ENCODE data around the gene INPP4A.

Gene INPP4A

DNA sequence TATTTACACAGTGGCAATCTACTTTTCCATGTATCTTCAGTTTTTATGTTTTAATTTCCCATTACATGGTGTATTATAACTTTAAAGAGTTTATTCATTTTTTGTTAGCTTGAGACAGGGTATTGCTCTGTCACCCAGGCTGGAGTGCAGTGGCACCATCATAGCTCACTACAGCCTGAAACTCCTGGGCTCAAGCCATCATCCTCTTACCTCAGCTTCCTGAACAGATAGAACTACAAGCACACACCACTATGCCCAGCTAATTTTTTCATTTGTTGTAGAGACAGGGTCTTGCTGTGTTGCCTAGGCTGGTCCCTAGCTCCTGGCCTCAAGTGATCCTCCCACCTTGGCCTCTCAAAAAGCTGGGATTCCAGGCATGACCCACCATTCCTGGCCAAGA lies 96.8 kb downstream of the INPP4A start:
- Histone ChIP-seq H3K4me1 (ENCODE audit: control insufficient read depth, insufficient read depth, low read length) (no peaks in the 10 kb centered on the region), H3K36me3 (ENCODE audit: control insufficient read depth in 2 of 2, insufficient read depth in 1 of 2, low read length in 2 of 2) (peaks cover 11 to 76% of the 10 kb centered on the region in 2 experiments; a peak in 2 of 3 replicates), H3K4me3 (ENCODE audit: low read depth, low read length) (no peak overlapping the region), H3K27ac (ENCODE audit: extremely low read depth, low read depth, low read length) (no peak overlapping the region), H3K9me3 (ENCODE audit: control insufficient read depth, insufficient read depth, low read depth, low read length) (no peaks in the 10 kb centered on the region)
- TF ChIP-seq, protein P1, sequence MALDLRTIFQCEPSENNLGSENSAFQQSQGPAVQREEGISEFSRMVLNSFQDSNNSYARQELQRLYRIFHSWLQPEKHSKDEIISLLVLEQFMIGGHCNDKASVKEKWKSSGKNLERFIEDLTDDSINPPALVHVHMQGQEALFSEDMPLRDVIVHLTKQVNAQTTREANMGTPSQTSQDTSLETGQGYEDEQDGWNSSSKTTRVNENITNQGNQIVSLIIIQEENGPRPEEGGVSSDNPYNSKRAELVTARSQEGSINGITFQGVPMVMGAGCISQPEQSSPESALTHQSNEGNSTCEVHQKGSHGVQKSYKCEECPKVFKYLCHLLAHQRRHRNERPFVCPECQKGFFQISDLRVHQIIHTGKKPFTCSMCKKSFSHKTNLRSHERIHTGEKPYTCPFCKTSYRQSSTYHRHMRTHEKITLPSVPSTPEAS (tag by site-specific recombination; IDR thresholded peaks at IDR 0.05): no peak
- no peak for TF ChIP-seq ZNF211 (tag by site-specific recombination; IDR thresholded peaks at IDR 0.05; ENCODE audit: low read depth)
- TF ChIP-seq ZBTB10 (tag by site-specific recombination; IDR thresholded peaks at IDR 0.05): no peak
- no peak for TF ChIP-seq ZBTB11 (tag by site-specific recombination; conservative IDR thresholded peaks at IDR 0.05; ENCODE audit: low read depth)
- TF ChIP-seq KLF8 (tag by site-specific recombination; IDR thresholded peaks at IDR 0.05): no peak
- no peak for TF ChIP-seq REPIN1 (tag by site-specific recombination; IDR thresholded peaks at IDR 0.05; ENCODE audit: low read depth)
- no peak for TF ChIP-seq ZNF658 (tag by site-specific recombination; IDR thresholded peaks at IDR 0.05)
- TF ChIP-seq, protein P2, sequence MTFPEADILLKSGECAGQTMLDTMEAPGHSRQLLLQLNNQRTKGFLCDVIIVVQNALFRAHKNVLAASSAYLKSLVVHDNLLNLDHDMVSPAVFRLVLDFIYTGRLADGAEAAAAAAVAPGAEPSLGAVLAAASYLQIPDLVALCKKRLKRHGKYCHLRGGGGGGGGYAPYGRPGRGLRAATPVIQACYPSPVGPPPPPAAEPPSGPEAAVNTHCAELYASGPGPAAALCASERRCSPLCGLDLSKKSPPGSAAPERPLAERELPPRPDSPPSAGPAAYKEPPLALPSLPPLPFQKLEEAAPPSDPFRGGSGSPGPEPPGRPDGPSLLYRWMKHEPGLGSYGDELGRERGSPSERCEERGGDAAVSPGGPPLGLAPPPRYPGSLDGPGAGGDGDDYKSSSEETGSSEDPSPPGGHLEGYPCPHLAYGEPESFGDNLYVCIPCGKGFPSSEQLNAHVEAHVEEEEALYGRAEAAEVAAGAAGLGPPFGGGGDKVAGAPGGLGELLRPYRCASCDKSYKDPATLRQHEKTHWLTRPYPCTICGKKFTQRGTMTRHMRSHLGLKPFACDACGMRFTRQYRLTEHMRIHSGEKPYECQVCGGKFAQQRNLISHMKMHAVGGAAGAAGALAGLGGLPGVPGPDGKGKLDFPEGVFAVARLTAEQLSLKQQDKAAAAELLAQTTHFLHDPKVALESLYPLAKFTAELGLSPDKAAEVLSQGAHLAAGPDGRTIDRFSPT (tag by site-specific recombination; IDR thresholded peaks at IDR 0.05): no peak
- TF ChIP-seq ZFP37 (tag by site-specific recombination; IDR thresholded peaks at IDR 0.05): no peak
- TF ChIP-seq MEIS1 (CRISPR knock-in tag; IDR thresholded peaks at IDR 0.05; ENCODE audit: borderline replicate concordance): no peak
- TF ChIP-seq, protein P3, sequence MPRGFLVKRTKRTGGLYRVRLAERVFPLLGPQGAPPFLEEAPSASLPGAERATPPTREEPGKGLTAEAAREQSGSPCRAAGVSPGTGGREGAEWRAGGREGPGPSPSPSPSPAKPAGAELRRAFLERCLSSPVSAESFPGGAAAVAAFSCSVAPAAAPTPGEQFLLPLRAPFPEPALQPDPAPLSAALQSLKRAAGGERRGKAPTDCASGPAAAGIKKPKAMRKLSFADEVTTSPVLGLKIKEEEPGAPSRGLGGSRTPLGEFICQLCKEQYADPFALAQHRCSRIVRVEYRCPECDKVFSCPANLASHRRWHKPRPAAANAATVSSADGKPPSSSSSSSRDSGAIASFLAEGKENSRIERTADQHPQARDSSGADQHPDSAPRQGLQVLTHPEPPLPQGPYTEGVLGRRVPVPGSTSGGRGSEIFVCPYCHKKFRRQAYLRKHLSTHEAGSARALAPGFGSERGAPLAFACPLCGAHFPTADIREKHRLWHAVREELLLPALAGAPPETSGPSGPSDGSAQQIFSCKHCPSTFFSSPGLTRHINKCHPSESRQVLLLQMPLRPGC (tag by site-specific recombination; IDR thresholded peaks at IDR 0.05): no peak
- TF ChIP-seq ZNF488 (tag by site-specific recombination; IDR thresholded peaks at IDR 0.05): no peak
- TF ChIP-seq ZNF626 (tag by site-specific recombination; IDR thresholded peaks at IDR 0.05): no peak
- no peak for TF ChIP-seq ZNF155 (tag by site-specific recombination; IDR thresholded peaks at IDR 0.05)
- no peak for TF ChIP-seq ZSCAN18 (tag by site-specific recombination; IDR thresholded peaks at IDR 0.05)
- no peak for TF ChIP-seq ZNF423 (tag by site-specific recombination; IDR thresholded peaks at IDR 0.05)
- TF ChIP-seq ZNF175 (tag by site-specific recombination; IDR thresholded peaks at IDR 0.05): no peak
- TF ChIP-seq IKZF3 (tag by site-specific recombination; IDR thresholded peaks at IDR 0.05): no peak
- CTCF ChIA-PET: interaction anchor here (1.2 kb wide), 1 partner anchor 15 kb away, joined by 8 read pairs; no protein-coding TSS in a partner anchor
- POLR2A ChIA-PET: no interaction called here

Data from HEK293 (cell line).